PFSK-1 (cell line): Measurements from ENCODE around the gene FRMD4A.

Experiments
- POLR2AphosphoS5 ChIP-seq: IDR thresholded peaks from 2 replicates; pipeline ENCODE4 v1.6.1; 2012; ENCODE audit warnings: low read depth, mild to moderate bottlenecking, control low read depth, low read length, moderate library complexity
- SIN3A ChIP-seq: IDR thresholded peaks from 2 replicates; pipeline ENCODE4 v1.6.1; 2012; ENCODE audit warnings: mild to moderate bottlenecking, low read length, moderate library complexity, borderline replicate concordance; ENCODE audit not compliant: insufficient read depth

- TF ChIP-seq POLR2AphosphoS5: no peak
- no peak for TF ChIP-seq SIN3A
Observed at GRCh38 chr10:14312014-14312413, 18.7 kb downstream of the FRMD4A start.
